GM12873 (cell line): Measurements from ENCODE around the gene CNN1.

Experiments used
- CTCF ChIP-seq: IDR thresholded peaks from 2 replicates; pipeline ENCODE4 v1.5.1; 2012; ENCODE audit warnings: low read depth, mild to moderate bottlenecking, moderate library complexity, low read length, control low read depth; ENCODE audit not compliant: insufficient read depth; ENCODE audit errors: missing control alignments

Gene CNN1

GRCh38 chr19:11510444-11510843 is 28.2 kb upstream of the CNN1 start:
- no peak for TF ChIP-seq CTCF

- TF ChIP-seq CTCF = no peak
These were observed 24.7 kb upstream of the CNN1 start for GRCh38 chr19:11513946-11514345.

GRCh38 chr19:11519138-11519537 is 19.5 kb upstream of the CNN1 start:
- TF ChIP-seq CTCF = no peak

- TF ChIP-seq CTCF = no peak
These were observed 9.9 kb upstream of the CNN1 start, which contains the start of gene ECSIT for GRCh38 chr19:11528551-11529341. ECSIT (minus strand) TSS chr19:11529134; CDS start chr19:11519170, 9,964 bp downstream.

GRCh38 chr19:11530432-11530831 is 8.2 kb upstream of the CNN1 start:
- TF ChIP-seq CTCF = peak; percentile 25

- no peak for TF ChIP-seq CTCF
These were observed 4.1 kb upstream of the CNN1 start for GRCh38 chr19:11534538-11534937.

- TF ChIP-seq CTCF = no peak
These were observed 3.7 kb upstream of the CNN1 start for GRCh38 chr19:11534948-11535347.
